ENCODE measurements around the gene RPL22. TPM values are rescaled to one million over a fixed set of nuclear protein-coding genes. Genes with fewer than 3 reads are reported as not detected.
A peak's percentile ranks its signal among the peaks of the same experiment; 100 is the strongest.

The RPL22 gene
- total and polyA plus RNA-seq, 8 donors: 265 to 719 (median 628) TPM

- Histone ChIP-seq H3K9me3 (no peaks in the 10 kb centered on the region), H3K27me3 (peaks cover 40 to 76% of the 10 kb centered on the region in 2 donors), H3K36me3 (no peaks in the 10 kb centered on the region), H3K4me1 (peaks cover 2 to 22% of the 10 kb centered on the region in 2 donors), H3K27ac (no peak overlapping the region), H3K4me3 (no peak overlapping the region)
- DNase-seq (no peak), ATAC-seq (no peak)
- intact Hi-C loops (cut with DNase I): no loop called here
- no peak for TF ChIP-seq CTCF (IDR thresholded peaks at IDR 0.05)
These were observed 40.8 kb upstream of the RPL22 start for GRCh38 chr1:6239950-6240768.

DNA sequence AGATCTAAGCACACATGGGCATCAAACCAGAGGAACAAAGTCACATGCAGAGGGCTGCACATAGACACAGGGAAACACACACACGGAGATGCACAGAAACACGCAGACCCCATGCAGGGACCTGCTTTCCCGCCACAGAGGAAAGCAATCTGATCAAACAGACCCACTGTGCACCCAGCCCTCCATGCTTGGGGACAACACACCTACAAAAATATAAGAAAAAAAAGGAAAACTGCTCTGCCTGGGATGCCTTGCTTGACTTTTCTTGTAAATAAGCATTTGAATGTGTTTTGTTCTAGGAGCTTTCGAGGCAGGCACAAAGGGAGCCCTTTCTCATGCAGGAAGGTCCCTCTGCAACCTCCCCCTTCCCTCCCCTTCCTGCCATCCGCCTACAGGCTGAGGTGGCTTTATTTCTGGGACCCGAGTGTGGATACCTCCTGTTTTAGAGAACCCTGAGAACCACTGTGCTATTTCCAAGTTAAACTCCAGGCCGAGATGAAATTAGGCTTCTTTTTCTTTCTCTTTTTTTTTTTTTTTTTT, 39.9 kb upstream of the RPL22 start:
- Histone ChIP-seq H3K9me3 (no peaks in the 10 kb centered on the region), H3K27me3 (peaks cover 36 to 68% of the 10 kb centered on the region in 2 donors), H3K4me3 (no peak overlapping the region), H3K27ac (no peak overlapping the region), H3K36me3 (no peaks in the 10 kb centered on the region), H3K4me1 (peaks cover 10 to 28% of the 10 kb centered on the region in 2 donors)
- DNase-seq (no peak), ATAC-seq (no peak)
- no peak for TF ChIP-seq CTCF (IDR thresholded peaks at IDR 0.05)
- intact Hi-C loops (cut with DNase I): no loop called here

DNA sequence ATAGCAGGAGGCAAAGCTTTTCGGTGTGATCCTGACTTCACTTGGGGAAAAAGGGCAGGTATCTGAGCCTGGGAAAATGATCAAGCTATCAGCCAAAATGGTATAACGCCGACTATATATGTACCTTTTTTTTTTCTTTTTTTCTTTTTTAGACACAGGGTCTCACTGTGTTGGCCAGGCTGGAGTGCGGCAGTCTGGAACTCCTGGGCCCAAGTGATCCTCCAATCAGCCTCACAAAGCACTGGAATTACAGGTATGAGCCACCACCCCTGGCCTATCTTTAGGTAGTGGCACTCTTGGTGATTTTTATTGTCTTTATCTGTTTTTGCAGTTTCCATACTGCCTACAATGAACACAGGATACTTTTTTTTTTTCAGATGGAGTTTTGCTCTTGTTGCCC, 37.7 kb upstream of the RPL22 start:
- Histone ChIP-seq H3K4me1 (peaks cover 12 to 20% of the 10 kb centered on the region in 2 donors), H3K4me3 (no peak overlapping the region), H3K9me3 (no peaks in the 10 kb centered on the region), H3K27ac (no peak overlapping the region), H3K27me3 (peaks cover 14 to 46% of the 10 kb centered on the region in 2 donors), H3K36me3 (peaks cover 0 to 20% of the 10 kb centered on the region in 2 donors)
- ATAC-seq (no peak), DNase-seq (no peak)
- intact Hi-C loops (cut with DNase I): no loop called here
- TF ChIP-seq CTCF (IDR thresholded peaks at IDR 0.05): no peak

GRCh38 chr1:6235296-6235677, 35.9 kb upstream of the RPL22 start:
- H3K4me1 ChIP-seq: peaks cover 12 to 15% of the 10 kb centered on the region in 2 donors
- peak overlapping the region; percentile 59 to 75 for H3K4me3 ChIP-seq
- H3K9me3 ChIP-seq: no peaks in the 10 kb centered on the region
- peaks cover 0 to 28% of the 10 kb centered on the region in 2 donors for H3K27me3 ChIP-seq
- H3K36me3 ChIP-seq: peaks cover 0 to 38% of the 10 kb centered on the region in 2 donors
- intact Hi-C loops (cut with DNase I): no loop called here
- DNase-seq (no peak), ATAC-seq (peak; percentile 13)
- TF ChIP-seq CTCF (IDR thresholded peaks at IDR 0.05): no peak
- peak overlapping the region in 1 of 2 donors; percentile 68 for H3K27ac ChIP-seq

- Histone ChIP-seq H3K27ac (no peak overlapping the region), H3K4me3 (peak overlapping the region; percentile 59 to 75), H3K4me1 (peaks cover 12 to 15% of the 10 kb centered on the region in 2 donors), H3K9me3 (no peaks in the 10 kb centered on the region), H3K27me3 (peaks cover 0 to 22% of the 10 kb centered on the region in 2 donors), H3K36me3 (peaks cover 0 to 44% of the 10 kb centered on the region in 2 donors)
- intact Hi-C loops (cut with DNase I): no loop called here
- no peak for TF ChIP-seq CTCF (IDR thresholded peaks at IDR 0.05)
- no peak for DNase-seq
- ATAC-seq: no peak
These were observed 35.3 kb upstream of the RPL22 start for GRCh38 chr1:6234502-6235295.

Measured in left lung (tissue), 10 donors.